Measurements from ENCODE around the gene ST6GALNAC5.

Gene ST6GALNAC5

DNA sequence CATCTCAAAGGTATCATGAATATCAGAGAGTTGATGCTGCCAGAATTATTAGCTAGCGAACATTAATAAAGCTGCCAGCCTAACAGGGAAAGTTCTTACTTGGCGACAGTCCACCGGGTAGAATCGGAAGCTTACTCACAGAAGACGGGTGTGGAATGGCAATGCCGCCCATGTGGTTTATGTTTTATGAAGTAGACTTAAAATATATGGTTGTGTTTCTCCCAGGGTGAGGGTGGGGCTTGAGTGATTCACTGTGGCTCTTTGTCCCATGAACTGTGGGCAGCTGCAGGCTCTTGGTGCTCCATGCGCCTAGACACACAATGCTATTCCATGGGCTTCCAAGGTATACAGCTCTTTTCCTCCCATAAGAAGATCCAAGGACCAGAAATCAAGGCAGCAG, 189.2 kb downstream of the ST6GALNAC5 start:
- DNase-seq: no peak

DNA sequence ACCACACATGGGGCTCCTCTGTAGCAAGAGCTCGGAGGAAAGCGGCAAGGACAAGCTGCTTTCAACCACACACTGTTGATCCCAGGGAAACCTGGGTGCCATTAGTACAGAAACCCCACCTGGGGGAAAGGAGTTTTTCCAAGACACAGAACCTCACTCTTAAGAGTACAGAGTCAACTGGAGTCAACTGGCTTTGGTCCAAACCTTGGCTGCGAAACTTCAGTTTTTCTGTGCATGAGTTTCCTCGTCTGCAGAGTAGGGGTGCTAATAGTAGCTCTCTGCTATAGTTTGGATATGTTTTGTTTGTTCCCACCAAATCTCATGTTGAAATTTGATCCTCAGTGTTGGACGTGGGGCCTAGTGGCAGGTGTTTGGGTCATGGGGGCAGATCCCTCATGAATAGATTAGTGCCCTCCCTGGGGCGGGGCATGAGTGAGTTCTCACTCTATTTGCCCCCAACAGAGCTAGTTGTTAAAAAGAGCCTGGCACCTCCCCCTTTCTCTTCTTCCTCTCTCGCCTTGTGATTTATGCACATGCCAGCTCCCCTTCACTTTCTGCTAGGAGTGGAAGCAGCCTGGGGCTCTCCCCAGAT, 190.8 kb downstream of the ST6GALNAC5 start:
- DNase-seq: no peak

- no peak for DNase-seq
Observed at GRCh38 chr1:77060000-77060399, 192.7 kb downstream of the ST6GALNAC5 start.

DNA sequence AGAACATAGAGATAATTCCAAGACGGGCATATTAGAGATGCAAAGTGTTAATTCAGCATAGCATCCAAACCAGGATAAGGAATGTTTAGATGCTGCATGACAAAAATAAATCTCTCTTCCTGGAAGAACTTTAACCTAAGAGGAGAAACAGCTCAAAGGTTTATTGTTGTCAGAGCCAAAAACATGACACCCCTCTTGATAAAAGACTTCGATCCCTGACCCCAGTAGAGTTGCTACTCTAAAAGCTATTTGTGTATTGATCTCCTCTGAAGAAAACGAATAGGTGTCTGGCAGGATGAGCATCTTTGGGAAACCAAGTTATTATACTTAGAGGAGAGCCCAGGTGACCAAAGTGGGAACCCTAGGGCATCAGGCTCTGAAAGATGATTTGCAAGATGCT, 193.9 kb downstream of the ST6GALNAC5 start:
- DNase-seq: no peak

GRCh38 chr1:77063118-77063517, 195.8 kb downstream of the ST6GALNAC5 start:
- no peak for DNase-seq

GRCh38 chr1:77064246-77064645, 197.0 kb downstream of the ST6GALNAC5 start:
- no peak for DNase-seq

DNA sequence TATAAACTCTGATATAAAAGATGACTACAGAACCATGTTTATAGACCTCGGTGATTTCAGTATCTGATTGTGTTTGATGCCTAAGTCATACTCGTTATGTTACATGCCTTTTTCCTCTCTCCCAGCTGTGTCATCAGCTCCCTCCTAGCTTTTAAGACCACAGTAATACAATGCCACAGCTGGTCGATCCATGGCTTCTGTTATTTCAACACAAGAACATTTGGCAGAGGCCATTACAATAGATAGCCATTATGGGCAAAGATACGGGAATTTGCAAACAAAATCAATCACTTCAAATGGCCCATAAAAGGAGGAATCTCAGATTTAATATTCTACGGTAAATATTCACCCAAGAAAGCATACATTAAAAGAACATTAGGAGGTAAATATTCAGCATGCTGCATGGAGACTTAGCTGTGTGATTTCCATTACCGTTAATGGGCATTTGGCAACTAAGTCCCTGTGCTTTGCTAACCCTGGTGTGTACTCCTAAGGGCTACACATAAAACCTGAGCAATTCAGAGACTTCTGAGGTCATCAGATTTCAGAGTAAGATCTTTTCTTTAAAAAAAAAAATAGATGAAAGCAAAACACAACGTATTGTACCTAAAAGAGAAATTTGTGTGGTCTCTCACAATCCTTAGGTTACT, 198.5 kb downstream of the ST6GALNAC5 start:
- DNase-seq: no peak

GRCh38 chr1:77068013-77068412, 200.7 kb downstream of the ST6GALNAC5 start:
- no peak for DNase-seq

- DNase-seq: no peak
Observed at GRCh38 chr1:77076759-77077158, 209.5 kb downstream of the ST6GALNAC5 start.

- DNase-seq: no peak
Observed at GRCh38 chr1:77081834-77082233, 214.6 kb downstream of the ST6GALNAC5 start.

- DNase-seq: no peak
Observed at GRCh38 chr1:77084457-77084856, 217.2 kb downstream of the ST6GALNAC5 start.

DNA sequence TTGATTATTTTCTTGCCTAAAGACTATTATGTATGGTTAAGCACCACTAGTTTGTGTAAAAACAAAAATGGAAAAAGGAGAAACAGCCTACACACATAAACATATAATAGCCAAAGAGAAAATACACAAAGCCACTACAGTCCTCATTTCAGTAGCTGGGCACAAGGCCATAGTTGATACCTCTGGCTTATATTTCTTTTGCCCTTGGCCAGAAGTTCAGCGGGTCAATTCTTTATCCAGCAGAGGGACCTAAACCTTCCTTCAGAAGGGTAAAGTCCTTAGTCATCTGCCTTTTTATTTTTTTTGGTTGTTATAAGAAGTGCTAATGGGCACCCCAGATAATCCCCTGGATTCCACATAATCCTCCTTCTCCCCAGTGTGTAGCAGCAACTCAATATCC, 217.8 kb downstream of the ST6GALNAC5 start:
- DNase-seq: no peak

DNA sequence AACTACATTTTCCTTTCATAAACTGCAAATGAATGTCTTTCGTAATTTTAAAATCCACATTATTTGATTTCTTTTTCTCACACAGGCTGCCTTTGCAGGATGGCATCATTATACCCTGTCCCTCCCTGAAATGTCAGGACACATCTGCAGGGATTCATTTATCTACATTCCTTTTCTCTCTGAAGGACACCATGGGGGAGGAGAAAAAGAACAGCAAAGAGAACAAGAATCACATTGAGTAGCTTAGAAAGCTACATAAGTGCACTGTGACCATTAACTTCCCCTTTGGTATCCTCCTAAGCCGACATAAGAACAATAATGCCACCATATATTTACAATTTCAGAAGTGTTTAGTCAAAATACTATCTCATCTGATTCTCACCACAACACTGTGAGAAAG, 222.5 kb downstream of the ST6GALNAC5 start:
- DNase-seq: no peak

GRCh38 chr1:77095236-77095635, 228.0 kb downstream of the ST6GALNAC5 start:
- DNase-seq: no peak

- no peak for DNase-seq
Observed at GRCh38 chr1:77096496-77097255, 229.4 kb downstream of the ST6GALNAC5 start.

- no peak for DNase-seq
Observed at GRCh38 chr1:77100875-77101274, 233.6 kb downstream of the ST6GALNAC5 start.

DNA sequence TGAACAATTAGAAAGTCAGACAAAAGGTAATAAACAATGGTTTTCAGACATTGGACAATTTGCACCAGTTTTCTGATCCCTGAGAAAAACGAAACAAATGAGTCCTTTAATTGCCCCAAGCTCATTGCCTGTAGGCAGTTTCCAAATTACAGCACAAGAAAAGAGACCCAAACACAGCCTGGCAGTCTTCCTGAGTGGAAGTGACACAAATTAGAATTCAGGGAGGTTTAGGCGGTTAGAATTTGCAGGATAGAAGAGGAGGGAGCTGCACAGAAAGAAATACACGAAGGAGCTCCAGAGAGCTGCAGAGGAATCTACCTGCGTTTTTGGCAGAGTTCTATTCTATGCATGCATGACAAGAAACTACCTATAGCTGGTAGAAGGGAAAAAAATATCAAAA, 236.2 kb downstream of the ST6GALNAC5 start:
- no peak for DNase-seq

DNA sequence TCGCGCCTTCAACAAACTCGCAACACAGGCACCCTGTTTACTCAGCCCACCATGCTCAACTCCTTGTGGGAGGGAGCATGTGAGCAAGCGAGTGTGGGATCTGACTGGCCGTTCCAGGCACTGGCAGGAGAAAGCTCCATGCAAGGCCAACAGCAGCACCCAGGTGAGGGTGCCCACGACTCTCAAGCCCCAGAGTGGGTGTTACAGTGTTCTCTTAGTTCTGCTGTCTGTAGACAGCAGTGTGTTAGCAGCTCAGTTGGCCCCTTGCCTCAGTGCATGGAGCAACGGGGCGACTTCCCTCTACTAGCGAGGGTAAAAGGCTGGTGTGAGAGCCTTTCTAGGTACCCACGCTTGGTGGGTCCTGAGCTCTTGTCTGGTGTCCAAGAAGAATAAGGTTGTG, 237.4 kb downstream of the ST6GALNAC5 start:
- DNase-seq: no peak

Data from NCI-H1436 treated with DMSO at 0.1 percent for 48 hours (cell line).